Middle frontal gyrus (tissue), 1 donor: Measurements from ENCODE around the gene AGAP9.
"Not testable (repeated sequence)": the region's sequence is repeated elsewhere in the genome, so short reads cannot be mapped to it uniquely, and the experiment has no call there.

Experiments used
- DNase-seq: peaks from one replicate; pipeline ENCODE4 v3.0.0-alpha.2; 2015; ENCODE audit warnings: low spot score; ENCODE audit errors: extremely low spot score

Gene AGAP9

DNA sequence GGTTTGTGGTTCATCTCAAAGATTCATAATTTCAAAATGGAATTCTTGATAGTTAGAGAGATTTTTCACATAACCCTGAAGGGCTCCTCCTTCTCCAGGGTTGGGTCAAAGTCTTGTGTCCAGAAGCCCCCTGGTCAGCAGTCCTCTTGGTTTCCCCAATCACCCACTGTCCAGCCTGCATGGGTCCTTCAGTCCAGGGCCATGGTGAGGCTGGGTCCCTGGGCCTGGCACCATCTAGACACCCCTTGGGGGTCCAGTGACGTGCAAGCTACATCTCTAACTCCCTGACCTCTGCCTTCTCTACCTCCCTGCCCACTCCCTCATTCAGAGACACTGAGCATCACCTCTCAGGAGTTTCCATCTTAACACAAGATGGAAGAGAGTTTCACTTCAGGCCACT is 65.6 kb downstream of the AGAP9 start:
- DNase-seq, result no peak

DNA sequence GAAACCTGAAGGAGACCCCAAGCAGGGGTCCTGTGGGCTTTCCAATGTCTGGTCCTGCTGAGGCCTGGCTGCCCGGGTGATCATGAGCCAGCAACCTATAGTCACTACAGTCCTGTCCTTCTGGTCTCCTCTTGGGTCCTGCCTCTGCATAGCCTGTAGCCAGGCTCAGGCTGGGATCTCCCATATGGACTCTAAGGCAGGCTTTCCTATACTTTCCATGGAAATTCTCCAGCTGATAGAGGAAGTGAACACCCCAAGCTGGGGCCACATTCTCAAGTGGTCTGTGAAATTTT is 66.0 kb downstream of the AGAP9 start:
- DNase-seq, result no peak

DNA sequence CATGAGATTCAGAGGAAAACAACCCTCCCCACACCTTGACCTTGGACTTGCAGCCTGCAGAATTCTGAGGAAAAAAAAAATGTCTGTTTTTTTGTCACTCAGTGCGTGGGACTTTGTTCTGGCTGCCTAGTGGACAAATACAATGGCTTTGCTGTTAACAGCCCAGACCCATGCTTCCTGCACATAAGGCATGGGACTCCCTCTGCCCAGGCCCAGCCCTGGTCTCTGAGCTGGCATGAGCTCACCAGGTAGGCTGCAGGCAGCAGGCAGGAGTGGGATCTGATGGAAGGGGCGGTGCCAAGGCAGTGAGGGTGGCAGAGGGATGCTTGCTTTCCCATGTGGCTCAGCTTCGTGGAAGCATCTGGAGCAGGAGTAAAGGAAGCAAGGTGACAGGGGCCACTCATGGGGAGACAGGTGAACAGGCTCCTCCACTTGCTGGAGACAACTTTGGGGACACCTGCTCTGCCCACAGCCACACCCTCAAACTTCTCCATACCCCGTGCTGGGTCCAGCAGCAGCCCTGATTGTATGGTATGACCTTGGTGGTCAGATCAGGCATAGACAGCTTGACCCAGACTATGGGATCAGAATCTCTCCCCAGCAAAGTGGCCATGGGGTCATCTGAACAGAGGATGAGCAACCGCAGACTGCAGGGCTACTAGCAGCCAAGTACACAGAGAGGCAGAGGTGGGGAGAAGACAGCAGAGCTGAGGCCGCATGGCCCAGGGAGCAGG is 66.5 kb downstream of the AGAP9 start:
- no peak for DNase-seq

DNA sequence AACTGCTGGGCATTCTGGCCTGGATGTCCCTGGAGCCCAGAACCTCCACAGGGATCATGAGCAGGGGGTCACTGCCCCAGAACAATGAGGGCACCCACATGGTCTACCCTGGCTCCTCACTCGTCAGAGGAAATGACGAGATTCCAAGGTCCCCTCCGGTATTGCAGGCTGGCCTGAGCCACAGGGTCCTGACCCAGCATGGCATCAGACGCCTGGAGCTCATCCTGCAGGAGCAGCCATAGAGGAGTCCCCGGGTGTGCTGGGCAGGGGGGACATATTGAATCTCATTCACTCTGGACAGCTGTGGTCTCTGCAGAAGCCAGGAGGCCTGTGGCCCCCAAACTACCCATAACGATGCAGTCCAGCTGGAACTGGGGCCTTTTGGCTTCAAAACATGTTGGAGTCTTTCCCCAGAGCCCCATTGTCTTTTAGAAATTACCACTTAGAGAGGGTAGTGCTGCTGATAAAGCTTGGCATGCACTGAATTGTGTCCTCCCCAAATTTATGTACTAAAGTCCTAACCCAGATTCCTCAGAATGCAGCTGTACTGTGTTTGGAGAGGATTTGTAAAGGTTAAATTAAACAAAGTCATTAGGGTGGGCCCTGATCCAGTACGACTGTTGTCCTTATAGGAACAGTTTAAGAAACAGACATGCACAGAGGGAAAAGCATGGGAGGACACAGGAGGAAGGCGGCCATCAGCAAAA is 67.2 kb downstream of the AGAP9 start:
- no peak for DNase-seq

DNA sequence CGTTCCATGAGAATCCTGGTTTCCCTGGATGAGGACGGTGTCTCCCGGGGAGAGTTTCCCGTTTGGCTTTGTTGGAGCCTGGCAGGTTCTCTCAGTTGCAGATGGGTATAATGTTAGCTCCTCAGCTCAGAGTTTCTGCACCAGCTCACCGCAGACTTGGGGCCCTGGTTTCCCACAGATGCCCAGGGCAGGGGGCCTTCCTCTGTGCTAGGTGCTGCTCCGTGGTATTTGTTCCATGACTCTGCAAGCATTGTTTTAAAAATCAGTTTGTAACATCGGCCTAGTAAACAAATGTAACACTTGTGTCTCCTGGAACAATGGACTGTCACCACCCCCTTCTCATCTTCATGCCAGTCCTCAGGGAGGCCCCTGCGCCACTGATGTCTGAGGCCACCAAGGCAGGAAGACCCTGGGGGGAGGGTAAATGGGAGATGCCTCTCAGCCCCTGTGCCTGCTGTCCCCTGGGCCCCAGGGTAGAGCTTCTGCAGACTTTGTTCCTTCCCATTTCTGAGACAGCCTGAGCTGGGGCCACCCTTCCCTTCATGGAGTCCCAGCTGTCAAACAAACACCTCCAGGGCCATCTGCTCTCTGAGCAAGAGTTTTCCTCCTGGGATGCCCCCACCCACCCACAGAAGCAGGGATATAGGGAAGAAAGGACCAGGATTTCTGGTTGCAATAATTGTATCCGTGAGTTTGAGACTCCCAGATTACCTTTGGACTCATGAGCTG is 67.9 kb downstream of the AGAP9 start:
- DNase-seq, result not testable (repeated sequence)

DNA sequence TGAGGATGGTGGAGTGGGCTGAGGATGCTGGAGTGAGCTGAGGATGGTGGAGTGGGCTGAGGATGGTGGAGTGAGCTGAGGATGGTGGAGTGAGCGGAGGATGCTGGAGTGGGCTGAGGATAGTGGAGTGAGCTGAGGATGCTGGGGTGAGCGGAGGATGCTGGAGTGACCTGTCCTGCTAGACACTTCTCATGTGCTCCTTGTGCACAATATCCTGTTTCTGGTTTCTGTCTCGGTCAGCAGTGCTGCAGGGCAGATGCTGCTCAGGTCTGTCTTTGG is 68.7 kb downstream of the AGAP9 start:
- DNase-seq, result no peak

DNA sequence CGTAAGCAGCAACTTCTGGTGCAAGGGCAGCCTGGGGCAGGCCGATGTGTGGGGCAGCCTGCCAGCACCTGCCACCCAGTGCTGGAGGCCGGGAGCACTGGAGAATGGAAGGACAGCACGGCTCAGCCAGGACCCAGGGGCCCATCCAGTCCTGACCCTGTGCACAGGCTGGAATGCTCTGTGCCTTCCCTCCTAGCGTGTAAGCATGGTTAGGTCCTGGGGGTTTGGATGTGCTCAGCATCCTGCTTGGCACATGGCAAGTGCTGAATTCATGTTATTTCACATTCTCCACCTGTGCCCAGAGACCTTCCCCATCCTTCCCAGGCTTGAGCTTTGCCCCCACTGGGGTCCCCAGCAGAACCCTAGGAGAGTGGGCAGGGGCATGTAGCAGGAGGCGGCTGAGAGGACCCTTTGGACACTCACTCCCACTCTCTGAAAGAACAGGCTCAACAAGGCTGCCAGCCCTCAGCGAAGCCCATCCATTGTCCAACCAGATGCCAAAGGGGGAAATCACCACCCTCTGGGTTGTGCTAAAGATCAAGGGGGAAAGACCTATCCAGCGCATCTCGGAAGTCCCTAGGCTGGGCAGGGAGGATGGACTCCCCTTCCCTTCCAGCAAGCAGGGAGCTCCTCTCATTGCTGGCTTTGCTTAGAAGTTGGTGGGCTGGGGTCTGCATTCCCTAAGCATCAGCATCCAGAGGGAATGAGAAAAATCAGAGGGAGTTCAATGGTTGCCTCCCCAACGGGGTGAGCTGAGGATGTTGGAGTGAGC is 69.2 kb downstream of the AGAP9 start:
- DNase-seq, result no peak

DNA sequence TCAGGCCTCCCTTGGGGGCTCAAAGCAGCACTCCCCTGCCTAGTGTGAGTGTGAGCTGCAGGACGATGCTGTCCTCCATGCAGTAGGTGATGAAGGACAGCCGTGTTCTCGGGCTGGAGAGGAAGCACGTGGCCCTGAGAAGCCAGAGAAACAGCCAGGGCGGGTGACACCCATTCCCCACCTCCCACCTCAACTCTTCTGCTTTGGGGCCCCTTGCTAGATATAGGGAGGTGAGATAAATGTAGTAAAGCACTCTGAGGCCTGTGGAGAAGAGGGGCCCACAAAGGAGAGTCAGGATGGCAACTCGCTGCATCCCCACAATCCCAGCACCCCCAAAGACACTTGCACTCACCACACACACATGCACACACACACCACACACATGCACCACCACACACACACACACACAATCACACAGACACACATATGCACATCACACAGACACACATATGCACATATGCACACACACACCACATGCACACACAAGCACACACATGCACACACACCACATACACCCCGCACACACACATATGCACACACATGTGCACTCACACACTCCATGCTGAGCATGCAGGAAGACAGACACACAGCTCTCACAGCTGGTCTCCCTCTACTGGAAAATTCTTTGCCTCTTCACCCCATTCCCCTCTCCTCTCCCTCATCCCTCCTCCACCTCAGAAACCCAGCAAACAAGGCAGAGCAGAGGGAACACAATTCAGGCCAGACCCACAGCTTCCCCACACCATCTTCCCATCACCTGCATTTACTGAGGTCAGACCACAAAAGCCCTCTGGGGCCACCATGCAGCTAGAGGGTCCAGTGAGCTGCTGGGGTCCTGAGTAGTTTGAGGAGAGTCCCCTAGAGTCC is 70.1 kb downstream of the AGAP9 start:
- DNase-seq, result no peak

DNA sequence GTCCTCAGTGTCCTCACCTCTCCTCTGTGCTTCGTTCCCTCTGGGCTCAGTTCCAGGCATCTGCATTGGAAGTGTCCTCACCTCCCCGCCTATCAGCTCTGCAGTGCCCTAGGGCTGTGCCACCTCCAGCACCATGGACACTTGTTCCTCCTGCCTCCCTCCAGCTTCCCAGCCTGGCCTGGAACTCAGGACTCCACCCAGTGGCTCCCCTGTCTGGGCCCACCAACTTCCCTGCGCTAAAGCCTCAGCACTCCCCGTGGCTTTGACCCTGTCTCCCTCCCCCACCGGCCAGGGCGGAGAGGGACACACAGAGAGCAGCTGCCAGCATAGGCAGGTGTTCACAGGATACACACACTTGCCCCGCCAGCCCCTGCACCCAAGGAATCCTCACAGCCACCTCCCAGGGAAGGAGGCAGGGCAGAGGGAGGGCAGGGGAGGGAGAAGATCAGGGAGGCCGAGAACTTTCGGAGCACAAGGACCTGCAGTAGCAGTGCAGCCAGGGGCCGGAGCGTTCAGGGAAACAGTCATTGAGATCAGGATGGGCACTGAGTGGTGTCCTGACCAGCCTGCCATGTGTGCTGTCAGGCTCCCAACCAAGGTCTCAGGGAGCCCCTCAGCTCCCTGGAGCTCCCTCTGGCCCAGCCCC is 70.8 kb downstream of the AGAP9 start:
- DNase-seq, result no peak

DNA sequence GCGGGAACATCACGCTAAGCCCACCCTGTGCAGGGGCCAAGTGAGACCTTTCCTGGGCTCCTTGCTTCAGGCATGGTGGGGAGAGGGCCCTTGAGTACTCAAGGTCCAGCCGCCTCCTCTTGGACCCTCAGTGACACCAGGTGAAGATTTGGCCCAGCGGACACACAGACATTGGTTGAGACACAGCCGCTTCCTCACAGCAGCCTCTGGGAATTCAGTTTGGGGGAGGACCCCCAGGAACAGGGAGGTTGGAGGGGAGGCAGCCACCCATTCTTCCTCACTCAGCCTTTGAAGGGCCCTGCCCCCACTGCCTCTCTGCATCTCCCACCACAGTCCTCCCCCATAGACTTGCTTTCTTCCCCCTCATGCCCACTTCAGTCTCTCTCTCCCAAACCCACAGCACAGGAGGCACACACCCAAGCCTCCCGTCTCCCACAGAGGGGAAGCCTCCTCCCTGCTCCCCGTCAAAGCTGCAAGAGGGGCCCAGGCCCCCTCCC is 71.4 kb downstream of the AGAP9 start:
- DNase-seq, result no peak
